Measurements from ENCODE around the gene SLC6A11.

GRCh38 chr3:10876661-10877060 is 60.6 kb downstream of the SLC6A11 start:
- no peak for TF ChIP-seq CTCF (conservative IDR thresholded peaks at IDR 0.05)
- TF ChIP-seq EZH2 (IDR thresholded peaks at IDR 0.05; ENCODE audit: low read depth), result no peak
